DND-41 (cell line): Measurements from ENCODE around the gene SPRTN.

Experiments
- EZH2 ChIP-seq: IDR thresholded peaks from 3 replicates; pipeline ENCODE4 v1.6.1; 2012; ENCODE audit warnings: borderline replicate concordance, low read depth, mild to moderate bottlenecking, moderate library complexity, low read length, inconsistent platforms; ENCODE audit not compliant: severe bottlenecking
- TF ChIP-seq, protein P1 (sequence below): IDR thresholded peaks from 2 replicates; pipeline ENCODE4 v1.5.1; 2012; ENCODE audit warnings: borderline replicate concordance, low read length, moderate library complexity, mild to moderate bottlenecking; ENCODE audit not compliant: poor library complexity, severe bottlenecking; ENCODE audit errors: extremely low read depth

DNA sequence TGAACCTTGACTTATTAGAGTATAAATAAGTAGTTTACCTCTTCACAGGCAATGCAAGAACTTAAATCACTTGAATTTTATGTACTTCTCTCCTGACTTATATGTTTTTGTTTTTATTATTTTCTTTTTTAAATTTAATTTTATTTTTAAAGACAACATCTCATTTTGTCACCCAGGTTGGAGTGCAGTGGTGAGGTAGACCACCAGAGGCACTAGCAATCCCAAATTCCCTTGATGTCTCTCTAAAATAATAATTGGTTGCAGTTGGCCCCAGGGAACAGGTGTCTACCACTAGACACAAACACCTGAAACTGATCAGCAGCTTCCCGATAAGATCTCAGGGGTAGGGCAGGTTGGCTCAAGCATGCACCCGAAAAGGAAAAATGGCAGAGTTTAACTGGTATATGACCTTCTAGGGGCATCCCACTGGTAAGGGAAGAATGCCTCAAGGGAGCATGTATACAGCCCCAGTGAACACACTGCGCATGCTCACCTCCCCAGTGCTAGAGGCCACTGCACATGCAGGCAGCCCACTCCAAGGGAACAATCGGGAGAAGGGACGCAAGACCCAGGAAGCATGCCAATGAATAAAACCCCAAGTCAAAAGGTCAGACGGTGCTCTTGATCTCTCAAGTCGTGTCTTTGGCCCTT is 15.1 kb upstream of the SPRTN start:
- TF ChIP-seq, protein P1, sequence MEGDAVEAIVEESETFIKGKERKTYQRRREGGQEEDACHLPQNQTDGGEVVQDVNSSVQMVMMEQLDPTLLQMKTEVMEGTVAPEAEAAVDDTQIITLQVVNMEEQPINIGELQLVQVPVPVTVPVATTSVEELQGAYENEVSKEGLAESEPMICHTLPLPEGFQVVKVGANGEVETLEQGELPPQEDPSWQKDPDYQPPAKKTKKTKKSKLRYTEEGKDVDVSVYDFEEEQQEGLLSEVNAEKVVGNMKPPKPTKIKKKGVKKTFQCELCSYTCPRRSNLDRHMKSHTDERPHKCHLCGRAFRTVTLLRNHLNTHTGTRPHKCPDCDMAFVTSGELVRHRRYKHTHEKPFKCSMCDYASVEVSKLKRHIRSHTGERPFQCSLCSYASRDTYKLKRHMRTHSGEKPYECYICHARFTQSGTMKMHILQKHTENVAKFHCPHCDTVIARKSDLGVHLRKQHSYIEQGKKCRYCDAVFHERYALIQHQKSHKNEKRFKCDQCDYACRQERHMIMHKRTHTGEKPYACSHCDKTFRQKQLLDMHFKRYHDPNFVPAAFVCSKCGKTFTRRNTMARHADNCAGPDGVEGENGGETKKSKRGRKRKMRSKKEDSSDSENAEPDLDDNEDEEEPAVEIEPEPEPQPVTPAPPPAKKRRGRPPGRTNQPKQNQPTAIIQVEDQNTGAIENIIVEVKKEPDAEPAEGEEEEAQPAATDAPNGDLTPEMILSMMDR = no peak
- TF ChIP-seq EZH2 = no peak
